ENCODE measurements around the gene C11orf91.
"Not testable (repeated sequence)": the region's sequence is repeated elsewhere in the genome, so short reads cannot be mapped to it uniquely, and the experiment has no call there.

The C11orf91 gene

DNA sequence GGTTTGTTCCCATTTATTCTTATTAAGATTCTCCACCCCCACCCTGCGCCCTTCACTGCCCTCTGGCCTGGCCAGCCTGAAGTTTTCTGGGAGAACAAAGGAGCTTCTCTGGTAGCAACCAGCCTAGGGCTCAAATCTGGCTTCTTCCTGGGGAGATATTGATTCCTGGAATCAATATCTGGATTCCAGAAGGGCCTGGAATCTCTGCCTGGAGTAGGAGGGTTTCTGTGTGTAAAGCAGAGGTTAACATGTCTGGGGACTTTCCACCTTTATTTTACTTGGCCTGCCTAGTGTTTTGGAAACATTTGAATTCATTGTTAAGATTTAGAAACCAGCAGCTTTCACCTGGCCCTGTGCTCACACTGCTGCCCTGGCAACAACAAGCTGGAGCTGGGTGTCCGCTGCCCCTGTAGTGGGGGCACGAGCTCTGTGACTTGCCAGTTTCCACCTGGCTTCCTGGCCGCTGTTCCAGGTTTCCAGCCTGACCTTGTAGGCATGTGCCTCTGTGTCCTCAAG, 5.5 kb downstream of the C11orf91 start:
- DNase-seq, result no peak

DNA sequence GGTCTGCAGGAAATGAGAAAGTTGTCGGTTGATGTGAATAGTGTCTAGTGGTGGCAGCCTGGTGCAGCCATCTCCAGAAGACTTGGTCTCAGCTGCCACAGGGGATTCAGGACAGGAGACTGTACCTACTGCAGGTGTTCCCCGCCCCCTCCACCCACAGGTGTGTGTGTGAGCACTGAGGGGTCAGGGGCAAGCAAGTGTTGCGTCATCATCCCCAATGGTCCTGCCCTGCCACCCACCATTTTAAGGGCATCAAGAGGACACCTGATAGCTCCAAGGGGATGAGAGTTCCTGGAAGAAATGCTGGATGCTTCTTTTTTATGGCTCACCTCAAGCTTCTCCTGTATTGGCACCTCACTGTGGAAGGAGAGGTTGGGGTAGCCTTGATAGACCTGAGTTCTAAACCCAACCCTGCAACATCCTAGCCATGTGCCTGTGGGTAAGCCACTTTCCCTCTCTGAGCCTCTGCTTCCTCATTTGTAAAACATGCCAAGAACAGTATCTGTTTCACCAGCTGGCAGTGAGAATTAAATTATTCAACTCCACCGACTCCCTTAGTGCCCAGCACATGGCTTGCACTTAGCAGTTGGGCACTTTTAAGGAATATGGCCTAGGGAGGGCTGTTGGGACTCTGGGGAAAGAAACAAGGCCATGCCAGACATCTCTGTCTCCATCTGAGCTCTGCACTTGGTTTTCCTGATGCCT, 6.1 kb downstream of the C11orf91 start:
- DNase-seq, result no peak

DNA sequence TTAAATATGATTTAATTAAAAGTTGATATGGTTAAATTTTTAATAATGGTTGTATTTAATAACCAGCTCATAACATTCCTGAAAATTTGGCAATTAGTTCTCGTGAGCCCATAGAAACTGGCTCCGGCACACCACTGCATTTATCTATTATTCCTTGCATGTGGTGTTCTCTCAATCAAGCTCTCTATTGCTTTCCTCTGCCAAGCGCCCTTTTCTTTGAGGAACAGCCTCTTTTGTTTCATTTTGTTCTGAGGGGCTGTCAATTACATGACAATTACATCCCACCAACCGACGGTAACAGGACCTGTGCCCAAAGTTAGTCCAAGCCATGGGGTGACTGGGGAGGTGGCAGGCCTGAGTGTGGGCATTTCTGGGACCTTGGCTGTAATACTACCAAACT, 8.1 kb downstream of the C11orf91 start:
- no peak for DNase-seq

DNA sequence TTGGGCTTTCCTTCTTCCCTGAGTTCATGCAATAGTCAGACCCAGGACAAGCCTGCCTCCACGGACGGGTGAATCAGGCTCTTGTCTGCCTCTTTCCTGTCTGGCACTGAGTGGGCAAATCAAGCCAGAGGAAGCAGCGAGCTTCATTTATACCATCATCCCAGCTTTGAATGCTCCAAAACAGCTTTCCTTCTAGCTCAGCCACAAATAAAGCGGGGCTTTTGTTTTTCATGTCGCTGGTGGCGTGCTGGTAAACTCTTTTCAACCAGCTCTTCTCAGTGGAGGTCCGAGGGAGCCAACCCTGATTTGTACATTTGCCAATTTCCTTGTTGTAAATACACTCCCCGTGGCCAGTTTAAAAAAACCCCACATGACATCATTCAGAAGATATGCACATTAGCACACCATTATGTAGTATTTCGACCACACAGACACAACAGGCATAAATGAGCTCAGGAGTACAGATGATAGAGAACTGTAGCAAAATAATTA, 8.6 kb downstream of the C11orf91 start:
- no peak for DNase-seq

DNA sequence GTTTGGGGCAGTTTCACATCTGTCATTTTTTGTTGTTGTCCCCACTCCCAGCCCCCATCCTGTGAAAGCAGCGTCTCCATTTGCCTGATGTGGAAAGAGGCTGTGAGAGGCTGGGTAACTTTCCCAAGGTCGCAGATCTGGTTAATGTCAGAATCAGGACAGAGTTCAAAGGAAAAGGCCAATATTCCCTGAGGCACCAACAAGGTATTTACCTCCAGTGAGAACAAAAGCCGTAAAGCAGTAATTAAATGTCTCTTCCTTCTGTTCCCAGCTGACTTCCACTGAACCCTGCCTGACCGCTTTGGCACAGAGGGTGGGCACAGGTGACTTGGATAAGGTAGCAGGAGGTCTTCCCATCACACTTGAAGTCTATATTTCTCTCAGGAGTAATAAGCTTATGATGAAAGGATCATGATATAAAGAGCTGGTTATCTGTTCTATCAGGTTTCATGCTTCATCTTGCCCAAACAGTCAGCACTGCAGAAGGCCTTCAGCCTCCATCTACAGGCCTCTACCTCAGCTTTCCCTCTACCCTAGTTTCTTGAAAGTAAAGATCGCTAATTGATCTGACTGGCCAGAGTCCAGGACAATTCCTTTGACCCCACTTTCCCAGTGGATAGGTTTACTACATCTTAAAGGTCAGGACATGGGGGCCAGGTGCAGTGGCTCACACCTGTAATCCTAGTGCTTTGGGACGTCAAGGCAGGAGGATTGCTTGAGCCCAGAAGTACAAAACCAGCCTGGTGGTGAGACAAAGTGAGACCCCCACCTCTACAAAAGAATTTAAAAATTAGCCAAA, 9.4 kb downstream of the C11orf91 start:
- DNase-seq, result no peak

DNA sequence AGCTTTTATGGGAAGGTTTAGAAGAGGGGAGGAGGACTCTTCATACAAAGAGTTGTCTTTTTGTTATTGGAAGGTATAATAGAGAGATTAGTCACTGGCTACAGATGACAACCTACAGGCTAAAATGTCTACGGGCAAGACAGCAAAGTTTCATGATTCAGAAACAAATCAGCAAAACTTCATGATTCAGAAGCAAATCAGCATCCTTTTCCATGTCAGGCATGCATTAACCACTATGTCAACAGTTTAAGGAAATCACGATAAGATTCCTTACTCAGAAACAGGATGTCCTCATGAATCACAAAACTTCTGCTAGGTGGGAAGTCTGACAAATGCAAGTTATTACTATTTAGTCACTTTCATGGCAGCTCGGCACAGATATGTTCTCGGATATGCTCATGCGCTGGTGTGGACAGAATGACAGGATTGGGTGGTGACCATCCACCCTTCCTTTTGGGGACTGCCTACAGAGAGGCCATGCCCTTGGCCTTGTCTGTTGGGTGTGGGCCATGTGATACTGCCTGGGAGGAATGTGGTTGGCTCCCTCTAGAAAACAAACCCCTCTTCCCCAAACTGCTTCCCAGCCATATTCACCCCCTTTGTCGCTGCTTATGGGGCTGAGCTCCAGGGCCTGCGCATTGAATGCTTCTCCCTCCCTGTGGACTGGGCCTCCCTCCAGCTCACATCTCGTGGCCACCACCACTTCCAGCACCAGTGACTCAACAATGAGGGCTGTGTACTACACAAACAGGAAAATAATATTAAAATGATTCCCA, 10.1 kb downstream of the C11orf91 start:
- no peak for DNase-seq

DNA sequence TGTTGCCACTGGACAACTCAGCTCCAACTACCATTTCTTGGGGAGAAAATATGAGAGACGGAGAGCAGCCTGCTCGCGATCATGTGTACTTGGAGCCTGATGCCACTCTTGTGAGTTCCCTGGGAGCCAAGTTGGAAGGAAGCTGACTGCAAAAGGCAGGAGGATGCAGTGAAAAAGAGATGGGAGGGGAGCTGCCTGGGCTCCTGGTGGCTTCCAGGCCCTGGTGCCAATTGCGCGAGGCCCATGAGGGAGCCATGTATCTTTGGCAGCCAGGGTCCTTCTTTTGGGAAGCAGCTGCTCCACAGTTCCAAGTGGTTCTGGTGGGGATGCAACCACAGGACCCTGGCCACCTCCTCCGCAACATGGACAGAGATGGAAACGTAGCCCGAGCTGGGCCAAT, 11.1 kb downstream of the C11orf91 start:
- no peak for DNase-seq

DNA sequence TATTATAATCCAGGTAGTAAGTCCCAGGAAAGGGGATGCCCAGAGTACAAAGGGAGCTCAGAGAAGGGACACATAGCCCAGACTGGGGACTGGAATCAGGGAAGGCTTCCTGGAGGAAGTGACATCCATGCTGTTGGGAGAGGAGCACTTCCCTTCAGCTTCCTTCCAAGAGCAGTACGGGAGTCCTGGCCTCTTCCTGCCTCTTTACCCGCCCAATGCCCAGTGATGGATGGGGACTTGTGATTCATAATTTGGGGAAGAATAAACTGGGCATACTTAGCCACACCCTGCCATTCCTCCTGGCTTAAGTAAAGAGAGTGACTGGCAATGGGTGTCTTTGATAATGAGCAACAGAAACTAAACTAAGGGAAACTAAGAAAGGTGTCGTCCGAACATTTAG, 11.5 kb downstream of the C11orf91 start:
- DNase-seq, result no peak

DNA sequence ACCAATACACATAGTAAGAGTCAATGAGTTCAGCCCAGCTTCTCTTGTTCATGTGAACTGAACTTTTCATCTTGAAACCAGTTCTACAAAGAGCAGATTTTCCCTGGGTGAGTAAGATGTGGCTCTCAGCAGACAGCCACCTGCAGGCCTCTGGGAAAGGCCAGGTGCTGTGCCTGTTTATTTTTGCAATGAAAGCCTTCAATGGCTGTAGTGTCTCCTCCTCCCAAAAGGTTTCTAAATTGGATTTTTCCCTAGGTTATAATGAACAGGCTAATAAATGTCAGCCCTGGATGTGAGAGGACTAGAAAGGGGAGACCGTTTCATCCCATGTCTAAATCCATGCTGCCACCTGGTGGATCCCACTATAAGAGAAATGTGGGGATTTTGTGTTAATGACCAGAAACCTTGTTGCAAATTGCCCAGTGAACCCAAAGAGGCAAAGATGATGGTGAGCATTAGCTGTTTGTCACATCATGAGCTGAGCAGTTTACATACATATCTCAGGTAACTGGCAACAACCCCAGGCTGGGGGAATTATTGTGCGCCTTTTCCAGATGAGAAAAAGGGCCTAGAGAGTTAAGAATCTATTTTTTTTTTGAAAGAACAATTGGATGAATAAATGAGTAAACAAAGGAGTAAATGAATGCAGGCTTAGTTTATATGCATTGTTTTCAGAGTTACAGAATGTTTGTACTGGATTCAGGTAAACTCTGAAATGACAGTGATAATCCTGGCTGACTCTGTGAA, 12.7 kb downstream of the C11orf91 start:
- DNase-seq, result no peak

DNA sequence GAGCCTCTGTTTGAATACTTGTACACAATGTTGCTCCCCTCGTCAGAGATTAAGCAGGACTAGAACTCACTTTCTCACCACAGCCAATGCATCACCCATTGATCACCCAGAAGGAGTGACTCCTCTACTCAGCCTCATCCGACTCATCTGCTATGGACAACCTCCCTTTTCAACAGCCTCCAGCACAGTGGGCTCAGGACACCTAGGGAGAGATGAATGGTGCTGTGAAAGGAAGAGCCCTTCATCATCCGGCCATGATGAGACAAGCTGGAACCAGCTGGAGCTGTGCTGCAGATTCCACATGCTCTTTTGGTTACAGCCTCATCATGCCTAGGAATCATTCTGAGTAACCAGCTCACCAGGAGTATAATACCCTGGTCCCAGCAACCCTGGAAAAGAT, 15.5 kb downstream of the C11orf91 start:
- DNase-seq, result no peak

DNA sequence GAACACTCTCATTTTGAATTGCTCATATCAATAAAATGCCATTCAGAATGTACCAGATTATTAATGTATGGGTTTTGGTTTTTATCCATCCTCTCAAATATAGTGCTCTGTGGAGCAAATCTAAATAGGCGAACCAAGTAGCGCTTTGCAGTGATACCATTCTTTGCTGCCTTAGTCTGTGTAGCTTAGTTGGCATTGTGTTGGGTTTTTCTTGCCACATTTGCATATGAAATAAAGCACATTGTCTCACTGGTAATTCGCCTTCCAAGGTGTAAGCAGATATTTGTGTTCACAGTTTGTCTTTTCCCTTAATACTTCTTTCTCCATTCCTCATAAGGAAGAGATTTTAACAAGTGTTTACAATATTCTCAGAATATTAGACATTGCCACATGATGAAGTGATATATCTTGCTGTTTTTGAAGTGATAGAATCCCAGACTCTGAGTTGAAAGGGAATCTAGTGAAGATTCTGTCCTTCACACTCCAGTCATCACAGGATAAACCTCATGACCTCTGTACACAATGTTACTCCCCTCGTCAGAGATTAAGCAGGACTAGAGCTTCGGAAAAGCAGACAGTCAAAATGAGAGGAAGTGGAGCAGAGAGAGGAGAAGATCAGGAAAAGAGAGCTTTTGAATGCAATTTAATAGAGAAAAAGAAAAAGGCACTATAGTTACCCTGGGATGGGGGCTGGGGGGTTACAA, 16.5 kb downstream of the C11orf91 start:
- DNase-seq, result no peak

DNA sequence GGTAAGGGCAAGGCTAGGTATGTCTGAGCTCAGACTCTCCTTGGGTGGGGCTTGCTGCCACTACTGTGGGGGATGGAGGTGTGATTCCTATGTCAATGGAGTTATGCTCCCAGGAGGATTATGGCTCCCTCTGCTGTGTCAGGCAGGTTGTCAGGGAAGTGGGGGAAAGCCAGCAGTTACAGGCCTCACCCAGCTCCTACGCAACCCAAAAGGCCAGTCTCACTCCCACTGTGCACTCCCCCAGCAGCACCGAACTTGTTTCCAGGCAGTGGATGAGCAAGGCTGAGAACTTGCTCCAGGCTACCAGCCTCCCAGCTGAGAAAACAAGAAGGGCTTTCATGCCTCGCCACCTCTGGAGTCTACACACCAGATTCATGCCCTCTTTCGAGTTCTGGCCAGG, 18.2 kb downstream of the C11orf91 start:
- DNase-seq, result no peak

DNA sequence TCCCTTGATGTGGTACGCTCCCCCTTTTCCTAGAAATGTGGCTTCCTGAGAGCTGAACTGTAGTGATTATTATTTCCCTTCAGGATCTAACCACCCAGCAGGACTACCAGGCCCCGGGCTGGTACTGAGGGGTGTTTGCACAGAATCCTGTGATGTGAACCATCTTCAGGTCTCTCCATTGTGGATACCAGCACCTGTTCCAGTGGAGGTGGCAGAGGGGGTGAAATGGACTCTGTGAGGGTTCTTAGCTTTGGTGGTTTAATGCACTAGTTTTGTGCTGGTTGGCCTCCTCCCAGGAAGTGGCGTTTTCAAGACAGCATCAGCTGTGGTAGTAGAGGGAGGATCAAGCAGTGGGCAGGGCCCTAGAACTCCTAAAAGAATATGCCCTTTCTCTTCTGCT, 18.6 kb downstream of the C11orf91 start:
- no peak for DNase-seq

DNA sequence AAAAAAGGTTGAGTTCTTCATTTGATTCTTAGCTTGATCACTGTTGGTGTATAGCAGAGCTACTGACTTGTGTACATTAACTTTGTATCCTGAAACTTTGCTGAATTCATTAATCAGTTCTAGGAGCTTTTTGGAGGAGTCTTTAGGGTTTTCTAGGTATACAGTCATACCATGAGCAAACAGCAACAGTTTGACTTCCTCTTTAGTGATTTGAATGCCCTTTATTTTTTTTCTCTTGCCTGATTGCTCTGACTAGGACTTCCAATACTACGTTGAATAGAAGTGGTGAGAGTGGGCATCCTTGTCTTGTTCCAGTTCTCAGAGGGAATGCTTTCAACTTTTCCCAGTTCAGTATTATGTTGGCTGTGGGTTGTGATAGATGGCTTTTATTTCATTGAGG, 22.0 kb downstream of the C11orf91 start:
- not testable (repeated sequence) for DNase-seq

DNA sequence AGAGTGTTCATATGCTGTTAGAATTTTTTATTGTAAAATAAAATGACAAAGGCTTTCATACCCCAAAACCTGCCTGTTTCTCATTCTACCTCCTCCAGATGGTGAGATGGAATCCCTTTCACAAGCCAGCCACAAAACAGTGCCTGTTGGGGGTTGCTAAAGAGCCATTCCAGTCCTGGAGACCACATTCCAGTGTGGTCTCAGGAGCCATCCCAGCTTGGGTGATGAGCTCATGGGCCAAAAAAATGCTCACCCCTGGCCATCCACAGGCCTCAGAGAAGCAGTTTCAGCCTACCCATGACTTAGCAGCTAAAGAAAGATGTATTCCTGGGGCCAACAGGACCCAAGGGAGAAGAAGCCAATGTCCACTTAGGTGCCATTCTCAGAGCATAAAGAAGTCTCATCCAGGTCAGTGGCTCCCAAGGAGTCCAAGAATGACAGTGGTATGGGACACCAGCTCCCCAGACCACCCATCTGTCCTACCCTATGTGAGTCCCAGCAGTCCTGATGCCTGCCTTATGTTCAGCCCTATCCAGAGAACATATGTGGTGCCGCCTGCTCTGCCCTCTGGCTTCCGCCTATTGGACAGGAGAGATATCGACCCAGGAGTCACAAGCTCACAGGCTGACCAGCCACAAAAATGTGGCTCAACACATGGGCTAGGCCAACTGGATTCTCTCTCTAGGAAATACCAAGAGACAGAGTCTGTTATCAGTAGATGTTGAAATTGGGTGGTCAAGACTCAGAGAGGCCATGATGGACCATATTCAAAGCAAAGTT, 26.4 kb downstream of the C11orf91 start:
- DNase-seq, result no peak

DNA sequence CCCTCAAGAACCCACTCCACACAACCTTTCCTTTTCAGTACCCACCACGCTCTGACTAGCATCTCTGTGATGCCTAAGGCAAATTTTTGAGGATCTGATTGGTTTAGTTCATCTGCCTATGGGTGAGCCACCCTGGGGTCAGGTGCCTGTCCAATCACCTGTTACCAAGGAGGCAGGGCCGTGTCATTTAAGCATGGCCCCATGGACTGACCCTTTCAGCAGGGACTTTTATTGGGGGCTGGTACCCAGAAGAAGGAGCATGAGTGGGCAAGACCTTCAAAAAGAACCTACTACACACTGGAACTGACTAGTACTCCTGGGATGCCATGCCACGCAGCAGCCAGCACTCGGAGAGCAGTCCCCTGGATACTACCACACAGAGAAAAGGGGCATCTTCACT, 28.4 kb downstream of the C11orf91 start:
- DNase-seq, result no peak

DNA sequence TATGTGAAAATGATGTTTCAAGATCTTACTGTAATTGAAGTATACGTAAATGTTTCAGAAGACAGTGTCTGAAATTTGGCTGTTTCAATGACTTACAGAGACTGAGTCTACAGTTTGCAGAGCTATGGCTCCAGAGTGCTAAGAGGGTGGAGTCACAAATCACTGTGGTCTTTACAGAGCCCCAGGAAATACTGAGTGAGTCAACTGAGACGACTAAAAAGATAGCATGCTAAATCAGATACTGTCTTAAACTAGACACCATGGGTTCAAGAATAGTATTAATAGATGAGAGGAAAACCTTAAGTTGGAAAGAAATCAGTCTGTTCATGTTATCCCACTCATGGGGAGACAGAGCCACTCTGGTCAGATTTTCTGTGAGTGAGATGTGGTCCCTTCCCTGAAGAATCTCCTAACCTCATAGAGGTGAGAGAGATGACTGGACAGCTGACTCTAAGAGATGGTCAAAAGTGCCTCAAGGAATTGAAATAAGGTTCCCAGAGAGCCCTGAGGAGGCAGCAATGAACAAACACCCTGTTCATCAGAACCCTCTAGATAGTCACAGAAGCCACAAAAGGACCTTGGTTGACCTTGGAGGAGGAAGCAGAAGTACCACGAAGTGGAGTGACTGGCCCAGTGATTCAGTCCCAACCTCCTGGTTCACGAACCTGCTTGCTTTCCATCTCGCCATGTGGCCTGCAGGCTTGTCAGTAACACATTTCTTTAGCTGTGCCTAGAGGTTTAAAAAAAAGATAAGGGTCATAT, 30.2 kb downstream of the C11orf91 start:
- DNase-seq, result no peak

DNA sequence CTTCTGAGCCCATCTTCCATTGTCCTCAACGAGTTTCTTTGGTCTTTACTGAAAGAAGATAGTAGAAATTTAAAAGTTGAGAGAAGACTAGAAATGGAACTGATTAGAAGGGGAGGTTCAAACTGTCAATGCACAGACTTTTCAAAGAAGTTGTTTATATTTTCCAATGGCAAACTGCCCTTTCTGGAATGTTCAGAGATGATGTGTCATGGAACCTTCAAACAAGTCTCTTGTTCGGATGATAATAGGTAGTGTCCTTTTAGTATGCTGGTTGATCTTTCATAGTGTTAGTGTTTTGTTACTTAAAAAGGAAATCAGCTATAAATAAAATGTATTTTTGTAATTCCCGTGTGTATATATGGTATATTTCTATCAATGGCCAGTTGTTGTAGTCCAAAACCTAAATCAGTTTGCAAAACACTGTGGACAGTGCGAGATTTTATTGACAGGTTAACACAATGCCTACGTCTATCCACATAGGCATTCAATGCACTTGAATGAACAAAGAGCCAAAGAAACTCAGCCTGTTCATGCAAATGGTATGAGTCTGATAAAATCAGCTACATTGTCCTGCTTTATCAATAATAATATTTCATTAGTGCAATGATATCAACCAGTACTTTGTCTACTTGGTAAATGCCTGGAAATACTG, 30.9 kb downstream of the C11orf91 start:
- DNase-seq, result no peak

DNA sequence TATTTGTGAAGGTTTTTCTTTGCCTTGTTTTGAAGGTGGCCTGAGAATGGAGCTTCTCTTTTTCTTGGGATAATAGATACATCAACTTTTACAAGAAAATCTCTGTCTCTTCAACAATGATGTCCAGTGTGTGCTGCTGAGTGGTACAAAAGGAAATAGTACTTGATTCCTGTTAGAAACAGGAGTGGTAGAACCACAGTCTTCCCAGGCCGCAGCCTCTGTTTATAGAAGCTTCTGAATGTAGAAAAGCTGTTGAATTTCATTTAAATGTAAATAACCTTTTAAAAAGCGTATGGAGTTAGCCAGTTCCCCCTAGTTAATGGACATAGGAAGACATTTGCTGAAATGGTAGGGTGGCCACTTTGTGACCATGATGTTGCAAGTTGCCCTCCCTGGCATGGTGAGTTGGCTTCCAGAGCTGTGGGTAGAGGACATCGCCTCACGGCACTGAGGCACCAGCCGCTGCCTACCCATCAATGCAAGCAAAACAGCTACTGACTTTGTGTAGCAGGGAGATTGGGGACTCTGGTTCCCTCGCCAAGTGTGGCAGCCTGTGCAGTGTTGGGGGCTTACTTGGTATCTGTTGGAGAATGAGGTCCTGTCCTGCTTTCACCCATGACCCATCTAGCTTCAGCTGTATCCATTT, 31.6 kb downstream of the C11orf91 start:
- no peak for DNase-seq

Measured in activated CD4-positive, alpha-beta T cell treated with anti-CD3 and anti-CD28 coated beads for 1 hour (primary cell).